HG03135 (cell line): ENCODE data around the gene TNFAIP2.
"Not testable (repeated sequence)": the region's sequence is repeated elsewhere in the genome, so short reads cannot be mapped to it uniquely, and the experiment has no call there.

Experiments
- ATAC-seq: cut with Tn5 transposase; IDR thresholded peaks from one replicate; pipeline ENCODE4 v1.9.1; 2021; ENCODE audit warnings: mild to moderate bottlenecking, moderate library complexity; ENCODE audit not compliant: unreplicated experiment

TNFAIP2 gene

DNA sequence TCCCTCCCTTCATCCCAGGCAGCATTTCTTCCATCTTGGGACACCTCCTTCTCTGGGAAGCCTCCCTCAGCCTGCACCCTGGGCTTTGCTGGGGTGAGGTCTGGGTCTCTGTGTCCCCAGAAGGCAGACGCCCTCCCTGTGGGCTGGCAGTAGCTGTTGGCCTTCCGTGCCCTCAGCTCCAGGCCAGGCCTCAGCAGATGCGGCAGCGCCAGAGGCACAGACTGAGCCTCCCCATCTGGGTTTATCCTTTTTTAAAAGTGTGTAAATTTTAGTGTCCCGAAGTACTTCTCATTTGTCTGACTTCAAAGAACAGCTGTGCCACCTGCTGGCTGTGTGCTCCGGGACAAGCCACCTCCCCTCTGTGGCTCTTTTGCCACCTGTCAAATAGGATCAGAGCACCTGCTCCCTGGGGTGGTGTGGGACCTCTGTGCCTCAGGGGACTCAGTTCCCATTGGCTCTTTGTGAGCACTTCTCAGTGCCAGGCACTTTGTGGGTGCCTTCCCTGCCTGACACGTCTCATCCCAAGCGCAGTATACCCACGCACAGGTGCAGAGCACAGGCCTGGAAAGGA is 17.6 kb upstream of the TNFAIP2 start:
- ATAC-seq = no peak

DNA sequence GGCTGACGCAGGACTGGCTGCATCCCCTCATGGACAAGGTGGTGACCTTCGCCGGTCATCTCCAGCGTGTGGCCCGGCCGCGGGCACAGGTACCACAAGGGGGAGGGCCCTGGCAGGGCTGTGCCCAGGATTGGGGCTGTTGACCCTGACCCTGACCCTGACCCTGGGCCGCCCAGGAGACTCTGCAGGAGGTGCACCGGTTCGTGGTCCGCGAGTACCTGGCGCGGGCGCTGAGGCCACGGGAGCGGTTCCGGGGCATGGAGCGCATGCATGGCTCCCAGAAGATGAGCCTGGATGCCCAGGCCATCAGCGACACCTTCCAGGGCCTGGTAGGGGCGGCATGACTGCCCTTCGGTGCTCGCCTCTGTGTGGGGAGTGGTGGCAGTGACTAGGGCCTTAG is 15.8 kb upstream of the TNFAIP2 start:
- no peak for ATAC-seq

DNA sequence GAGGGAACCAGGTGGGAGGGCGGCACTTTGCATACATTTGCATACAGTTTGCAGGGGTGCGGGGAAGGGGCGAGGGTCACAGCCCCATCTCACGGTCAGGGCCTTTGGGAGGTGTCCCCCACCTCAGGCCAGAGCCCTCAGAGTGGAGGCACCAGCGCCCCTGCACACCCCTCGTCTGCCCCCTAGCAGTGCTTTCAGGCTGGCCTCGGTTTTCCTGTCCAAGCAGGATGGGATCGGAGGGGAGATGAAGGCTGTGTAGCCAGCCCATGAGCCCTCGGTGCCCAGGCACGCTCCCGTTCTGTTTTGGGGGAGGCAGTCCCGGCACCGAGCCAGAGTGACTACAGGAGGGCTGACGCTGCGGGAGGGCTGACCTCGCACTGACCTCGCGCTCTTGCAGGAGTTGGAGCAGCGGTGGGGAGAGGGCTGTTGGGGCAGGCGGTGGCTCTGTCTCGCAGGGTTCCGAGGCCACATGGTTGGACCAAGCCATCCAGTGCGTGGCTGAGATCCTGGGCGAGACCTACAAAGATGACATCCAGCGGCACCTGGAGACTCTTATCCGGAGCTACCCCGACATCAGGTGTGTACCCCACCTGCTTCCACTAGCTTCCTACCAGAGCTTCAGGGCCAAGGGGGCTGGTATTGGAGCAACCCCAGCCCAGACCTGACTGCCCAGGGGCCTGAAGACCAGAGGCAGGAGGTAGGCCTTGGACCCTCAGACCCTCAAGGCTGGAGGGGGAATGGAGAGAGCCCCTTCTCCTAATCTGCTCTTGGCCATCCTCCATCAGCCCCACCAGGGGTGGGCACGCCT is 15.1 kb upstream of the TNFAIP2 start:
- ATAC-seq = no peak

DNA sequence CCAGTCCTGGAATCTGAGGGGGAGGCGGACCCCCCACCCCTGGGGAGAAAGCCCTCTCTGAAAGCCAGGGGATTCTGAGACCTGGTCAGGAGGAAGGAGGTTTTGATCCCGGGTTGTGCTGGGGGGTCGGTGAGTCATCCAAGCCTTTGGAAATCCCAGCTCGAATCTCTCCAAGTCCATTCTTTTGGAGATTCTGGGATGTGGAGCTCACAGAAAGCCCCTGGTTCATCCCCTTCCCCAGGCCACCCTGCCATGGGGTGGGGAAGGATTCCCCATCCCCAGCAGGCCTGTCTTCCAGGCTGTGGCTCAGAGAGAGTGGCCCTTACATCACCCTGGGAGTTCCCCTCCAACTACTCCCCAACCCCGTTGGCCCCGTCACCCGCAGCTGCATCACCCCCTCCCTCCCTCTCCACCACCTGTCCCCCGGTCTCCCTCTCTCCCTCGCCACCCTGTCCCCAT is 14.5 kb upstream of the TNFAIP2 start:
- ATAC-seq = no peak

DNA sequence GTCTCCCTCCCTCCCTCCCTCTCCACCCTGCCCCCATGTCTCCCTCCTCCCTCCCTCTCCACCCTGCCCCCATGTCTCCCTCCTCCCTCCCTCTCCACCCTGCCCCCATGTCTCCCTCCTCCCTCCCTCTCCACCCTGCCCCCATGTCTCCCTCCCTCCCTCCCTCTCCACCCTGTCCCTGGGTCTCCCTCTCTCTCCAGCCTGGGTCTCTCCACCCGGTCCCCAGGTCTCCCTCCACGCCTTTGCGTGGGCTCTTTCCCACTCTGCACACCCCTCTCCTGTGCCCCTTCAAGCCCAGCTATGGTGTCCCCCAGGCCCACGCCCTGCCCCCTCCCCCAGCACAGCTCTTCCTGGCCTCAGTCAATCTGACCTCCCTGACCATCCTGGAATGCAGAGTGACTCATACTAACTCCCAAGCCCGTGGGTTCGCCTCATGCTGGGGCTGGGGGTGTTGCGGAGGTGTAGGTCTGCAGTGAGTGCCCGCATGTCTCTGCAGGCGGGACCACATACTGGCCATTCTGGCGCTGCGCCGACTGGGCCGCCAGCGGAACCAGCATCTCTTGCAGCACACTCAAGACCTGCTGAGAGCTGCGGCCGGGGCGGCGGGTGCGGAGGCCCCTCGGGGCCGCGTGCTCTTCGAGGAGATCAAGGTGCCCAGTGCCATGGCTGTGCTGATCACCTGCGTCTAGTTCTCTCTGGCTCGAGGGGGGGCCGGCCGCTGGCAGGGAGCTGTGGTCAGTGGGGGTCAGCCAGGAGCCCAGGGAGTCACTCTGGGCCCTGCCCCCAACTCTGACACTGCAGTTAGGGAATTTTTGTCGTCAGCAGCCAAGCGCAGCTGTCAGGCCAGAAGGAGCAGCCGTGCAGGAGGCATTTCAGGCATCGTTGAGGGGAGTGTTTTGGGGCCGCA is 13.5 kb upstream of the TNFAIP2 start:
- no peak for ATAC-seq

DNA sequence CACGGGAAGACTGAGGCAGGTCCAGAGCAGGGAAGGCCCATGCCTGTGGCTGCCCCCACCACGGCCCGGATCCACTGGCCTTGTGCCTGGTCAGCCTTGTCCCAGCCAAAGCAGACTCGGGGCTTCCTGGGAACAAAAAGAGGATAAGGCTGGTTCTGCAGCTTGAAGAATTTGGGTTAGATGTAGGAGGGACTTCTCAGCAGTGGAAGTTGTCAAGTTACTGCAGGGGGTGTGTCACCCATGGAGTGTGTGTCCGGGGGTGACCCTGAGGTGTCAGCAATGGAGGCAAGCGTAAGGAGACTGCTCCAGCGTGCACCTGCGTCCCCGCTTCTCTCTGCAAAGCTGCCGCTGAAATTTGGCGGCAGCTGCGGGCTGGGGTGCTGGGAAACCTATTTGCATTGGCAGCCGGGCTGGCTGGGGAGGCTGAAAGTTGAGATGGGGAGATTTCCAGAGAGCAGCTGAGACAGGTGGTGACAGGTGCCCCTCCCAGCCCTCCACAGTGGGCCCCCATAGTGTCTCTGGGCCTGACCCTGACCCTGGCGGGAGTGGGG is 12.5 kb upstream of the TNFAIP2 start:
- no peak for ATAC-seq

DNA sequence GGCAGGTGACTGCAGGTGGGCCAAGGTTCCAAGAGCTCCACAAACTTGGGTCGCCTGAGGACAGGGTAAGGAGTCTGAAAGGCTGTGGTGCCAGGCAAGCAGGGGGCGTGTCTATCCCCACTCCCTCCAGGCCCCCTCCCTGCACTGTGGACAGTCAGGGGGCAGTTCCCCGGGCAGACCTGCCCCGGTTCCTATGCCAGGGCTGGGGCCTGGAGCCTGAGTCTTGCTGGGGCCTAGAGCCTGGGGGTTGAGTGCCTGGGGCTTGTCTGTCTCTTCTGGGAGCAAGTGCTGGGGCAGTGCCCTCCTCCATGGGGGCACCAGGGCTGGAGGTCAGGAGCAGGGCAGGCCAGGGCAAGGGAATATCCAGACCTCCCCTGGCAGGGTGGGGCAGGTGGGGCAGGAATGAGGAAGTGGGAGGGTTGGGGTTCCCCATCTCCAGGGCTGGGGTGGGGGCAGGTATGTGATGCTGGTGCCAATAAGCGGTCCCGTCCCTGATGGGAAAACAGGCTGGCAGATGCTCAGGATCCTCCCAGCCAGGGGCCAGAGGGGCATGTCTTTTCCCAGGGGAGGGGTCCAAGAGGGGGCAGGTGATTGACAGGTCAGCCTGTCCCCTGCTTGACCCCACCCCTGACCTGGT is 11.9 kb upstream of the TNFAIP2 start:
- no peak for ATAC-seq

DNA sequence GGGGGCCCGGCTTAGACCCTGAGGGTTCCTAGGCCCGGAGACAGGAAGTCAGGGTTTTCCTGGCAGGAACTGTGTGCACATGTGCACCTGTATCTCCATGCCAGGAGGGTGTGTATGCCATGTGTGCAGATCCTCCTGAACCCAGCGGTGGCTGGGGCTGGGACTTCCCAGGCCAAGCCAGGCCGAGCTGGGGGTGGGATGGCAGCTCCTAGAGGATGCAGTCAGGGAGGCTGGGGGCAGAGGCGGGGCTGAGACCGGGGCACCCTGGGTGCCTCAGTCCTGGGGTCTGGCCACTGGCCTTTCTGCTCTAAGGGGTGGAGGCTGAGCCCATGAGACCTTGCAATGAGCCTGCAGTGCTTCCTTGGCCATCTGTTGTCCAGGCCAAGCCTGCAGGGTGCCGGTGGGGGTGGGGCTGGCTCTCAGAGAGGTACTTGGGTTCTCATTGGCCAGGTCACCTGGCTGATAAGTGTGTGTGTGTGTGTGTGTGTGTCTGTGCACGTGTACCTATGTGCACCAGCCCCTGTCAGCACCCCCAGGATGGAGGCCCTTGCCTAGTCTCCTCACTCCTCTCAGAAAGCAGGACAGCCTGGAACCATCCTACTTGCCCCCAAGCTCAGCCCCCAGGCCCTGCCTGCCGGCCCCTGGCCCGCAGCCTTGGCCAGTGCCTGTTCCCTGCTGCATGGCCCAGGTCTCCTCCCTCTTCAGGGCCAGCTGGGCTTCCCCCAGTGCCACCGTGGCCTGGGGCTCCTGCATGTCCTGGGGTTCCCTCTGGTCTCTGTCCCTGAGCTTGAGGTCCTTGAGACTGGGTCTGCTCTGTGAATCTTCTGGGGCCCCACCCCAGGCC is 10.6 kb upstream of the TNFAIP2 start:
- ATAC-seq = no peak

DNA sequence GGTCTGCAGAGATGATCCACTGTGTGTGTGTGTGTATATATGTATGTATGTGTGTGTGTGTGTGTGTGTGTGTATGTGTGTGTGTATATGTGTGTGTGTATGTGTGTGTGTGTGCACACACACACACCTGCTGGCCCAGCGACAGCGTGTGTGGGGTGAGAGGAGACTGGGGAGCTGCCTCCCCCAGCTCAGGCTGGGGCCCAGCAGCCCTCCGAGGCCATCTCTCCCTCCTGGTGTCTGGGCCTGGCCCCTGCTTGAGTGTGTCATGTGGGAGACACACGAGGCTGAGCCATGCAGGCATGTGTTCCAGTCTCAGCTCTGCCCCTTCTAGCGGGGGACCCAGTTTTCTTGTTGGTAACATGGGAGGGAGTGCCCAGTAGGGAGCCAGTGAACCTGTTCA is 10.0 kb upstream of the TNFAIP2 start:
- no peak for ATAC-seq

DNA sequence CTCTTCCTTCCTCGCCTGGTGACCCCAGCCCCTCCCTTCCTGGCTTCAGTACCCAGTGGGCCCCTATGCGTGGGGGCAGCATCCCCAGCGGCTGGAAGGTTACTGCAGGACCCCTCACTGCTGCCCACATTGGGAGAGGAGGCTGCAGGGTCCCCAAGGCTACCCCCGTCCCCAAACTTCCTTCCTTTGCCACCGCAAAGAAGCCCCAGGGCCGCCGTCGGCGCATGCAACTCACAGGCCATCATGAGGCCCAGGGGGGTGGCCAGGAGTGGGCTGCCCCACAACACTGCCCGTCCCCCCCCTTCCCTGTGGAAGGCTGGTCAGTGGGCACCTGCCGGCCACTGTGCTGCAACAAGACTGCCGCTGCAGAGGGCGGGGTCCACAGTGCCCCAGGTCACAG is 9.5 kb upstream of the TNFAIP2 start:
- no peak for ATAC-seq

DNA sequence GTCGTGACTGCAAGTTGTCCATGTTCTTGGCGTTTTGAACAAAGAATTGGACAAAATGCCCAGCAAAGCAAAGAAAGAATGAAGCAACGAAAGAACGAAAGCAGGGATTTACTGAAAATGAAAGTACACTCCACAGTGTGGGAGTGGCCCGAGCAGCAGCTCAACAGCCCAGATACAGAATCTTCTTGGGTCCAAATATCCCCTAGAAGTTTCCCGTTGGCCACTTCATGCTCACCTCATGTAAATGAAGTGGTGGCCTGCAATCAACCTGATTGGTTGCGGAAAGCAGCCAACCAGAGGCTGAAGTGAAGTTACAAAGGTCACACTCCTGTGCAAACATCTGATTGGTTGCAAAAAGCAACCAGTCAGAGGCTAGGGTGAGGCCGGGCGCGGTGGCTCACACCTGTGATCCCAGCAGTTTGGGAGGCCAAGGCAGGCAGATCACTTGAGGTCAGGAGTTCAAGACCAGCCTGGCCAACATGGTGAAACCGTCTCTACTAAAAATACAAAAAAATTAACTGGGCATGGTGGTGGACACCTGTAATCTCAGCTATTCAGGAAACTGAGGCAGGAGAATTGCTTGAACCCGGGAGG is 8.1 kb upstream of the TNFAIP2 start:
- not testable (repeated sequence) for ATAC-seq

DNA sequence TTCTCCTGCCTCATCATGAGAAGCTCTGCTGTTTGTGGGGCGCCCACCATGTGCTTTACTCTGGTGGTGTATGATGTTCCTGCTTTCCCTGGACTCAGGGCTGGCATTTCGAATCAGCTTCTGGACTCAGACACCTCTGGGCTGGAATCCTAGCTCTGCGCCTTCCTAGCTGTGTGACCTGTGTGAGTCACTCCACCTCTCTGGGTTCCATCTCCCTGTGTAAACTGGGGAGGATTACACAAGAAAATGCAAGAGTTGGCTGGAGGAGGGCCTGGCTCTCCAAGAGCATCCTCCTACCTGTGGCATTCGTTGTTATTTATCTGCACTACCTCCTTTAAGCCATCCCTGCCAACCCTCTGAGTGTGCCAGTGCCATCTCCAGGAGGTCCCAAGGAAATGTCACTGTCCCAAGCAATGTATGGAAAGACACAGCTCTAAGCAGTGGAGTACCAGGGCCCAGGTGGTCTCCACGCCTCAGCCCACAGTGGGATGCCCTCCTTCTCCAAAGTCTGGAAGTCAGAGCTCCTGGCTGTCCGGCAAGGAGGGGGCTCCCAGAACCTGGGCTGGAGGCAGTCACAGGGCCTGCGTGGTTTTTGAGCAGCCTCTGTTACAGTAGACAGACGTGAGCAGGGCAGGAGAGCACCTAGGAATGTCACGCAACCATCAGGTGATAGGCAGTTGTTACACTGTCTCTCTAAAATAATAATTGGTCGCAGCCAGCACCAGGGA is 7.3 kb upstream of the TNFAIP2 start:
- ATAC-seq = no peak

DNA sequence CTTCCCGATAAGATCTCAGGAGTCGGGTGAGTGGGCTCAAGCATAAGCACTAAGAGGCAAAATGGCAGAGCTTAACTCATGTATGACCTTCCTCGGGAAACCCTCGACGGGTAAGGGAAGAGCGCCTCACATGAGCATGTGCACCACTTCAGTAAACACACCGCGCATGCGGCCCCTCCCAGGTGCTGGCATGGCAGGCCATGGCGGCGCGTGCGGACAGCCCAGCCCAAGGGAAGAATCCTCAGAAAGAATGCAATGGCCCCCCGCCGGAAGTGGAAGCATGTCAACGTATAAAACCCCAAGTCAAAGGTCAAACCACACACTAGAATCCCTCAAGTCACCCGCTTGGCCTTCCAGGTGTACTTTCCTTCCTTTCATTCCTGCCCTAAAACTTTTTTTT is 6.6 kb upstream of the TNFAIP2 start:
- no peak for ATAC-seq

DNA sequence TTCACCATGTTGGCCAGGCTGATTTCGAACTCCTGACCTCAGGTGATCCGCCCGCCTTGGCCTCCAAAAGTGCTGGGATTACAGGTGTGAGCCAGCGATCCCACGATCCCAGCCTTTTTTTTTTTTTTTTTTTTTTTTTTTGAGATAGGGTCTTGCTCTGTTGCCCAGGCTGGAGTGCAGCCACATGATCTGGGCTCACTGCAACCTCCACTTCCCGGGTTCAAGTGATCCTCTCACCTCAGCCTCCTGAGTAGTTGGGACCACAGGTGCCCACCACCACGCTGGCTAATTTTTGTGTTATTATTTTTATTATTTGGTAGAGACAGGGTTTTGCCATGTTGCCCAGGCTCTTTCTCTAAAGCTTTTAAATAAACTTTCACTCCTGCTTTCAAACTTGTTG is 5.8 kb upstream of the TNFAIP2 start:
- not testable (repeated sequence) for ATAC-seq

DNA sequence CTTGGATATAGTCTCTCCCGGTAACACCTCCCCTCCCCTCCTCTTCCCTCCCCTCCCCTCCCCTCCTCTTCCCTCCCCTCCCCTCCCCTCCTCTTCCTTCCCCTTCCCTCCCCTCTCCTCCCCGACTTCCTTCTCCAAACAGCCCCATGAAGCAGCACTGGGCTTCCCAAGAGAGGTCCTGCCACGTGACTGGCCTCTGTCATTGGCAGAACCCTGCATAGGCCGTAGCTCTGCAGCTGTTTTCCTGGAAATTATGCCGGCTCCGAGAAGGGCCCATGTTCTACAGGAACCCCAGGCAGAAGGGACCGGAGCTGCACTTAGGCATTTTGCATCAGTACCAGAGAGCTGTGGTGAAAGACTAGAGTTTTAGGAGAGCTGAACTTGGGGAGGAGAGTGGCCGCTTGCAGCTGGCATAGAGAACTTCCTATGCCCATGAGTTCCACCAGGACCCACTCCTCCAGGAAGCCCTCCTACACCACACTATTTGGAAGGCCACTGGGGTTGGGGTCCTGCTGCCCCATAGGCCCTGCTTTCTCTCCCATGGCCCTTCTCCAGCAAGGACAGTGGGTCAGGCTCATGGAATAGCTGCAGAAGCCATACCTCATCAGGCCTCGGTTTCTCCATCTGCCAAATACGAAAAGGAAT is 5.1 kb upstream of the TNFAIP2 start:
- ATAC-seq = no peak

DNA sequence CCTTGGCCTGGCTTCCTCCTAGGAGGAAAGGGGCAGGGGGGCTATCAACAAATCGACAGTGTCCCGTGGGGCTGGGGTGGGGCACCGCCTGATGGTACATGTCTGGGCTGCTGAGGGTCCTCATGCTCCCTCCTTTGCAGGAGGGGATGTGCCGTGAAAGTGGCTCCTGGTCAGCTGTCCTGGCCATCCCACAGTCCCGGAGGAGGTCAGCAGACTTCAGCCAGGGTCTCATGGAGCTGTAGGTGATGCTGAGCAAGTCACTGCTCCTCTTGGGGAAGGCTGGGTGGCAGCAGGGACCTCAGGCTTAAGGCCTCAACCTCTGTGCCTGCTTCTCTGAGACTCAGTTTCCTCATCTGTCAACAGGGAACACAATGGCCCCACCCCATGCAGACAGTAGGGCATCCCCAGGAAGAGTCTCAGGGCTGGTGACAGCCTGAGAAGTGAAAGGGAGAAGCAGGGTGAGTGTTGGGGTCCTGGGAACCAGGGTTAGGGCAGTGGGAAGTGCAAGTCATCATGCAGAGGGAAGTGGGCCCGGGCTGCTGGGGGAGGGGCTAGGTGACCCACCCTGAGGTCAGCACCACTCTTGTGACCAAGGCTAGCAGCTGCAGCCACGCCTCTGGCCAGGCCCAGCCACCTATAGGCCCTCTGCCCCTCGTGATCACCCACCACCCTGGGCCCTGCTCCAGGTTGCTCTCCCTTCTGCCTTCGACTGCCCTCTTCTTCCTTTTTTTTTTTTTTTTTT is 4.4 kb upstream of the TNFAIP2 start:
- no peak for ATAC-seq

DNA sequence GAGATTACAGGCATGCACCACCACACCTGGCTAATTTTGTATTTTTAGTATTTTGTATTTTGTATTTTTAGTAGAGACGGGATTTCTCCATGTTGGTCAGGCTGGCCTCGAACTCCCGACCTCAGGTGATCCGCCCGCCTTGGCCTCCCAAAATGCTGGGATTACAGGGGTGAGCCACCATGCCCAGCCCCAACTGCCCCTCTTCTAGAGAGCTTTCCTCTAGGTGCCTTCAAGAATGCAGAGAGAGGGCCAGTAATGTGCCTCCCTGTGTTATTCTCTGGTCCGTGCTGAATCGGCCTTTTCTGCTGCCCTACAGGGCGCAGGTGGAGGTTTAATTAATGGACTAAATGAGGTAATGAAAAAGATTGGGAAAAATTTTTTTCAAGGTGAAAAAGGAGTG is 3.7 kb upstream of the TNFAIP2 start:
- ATAC-seq = not testable (repeated sequence)
